CD4-positive, alpha-beta T cell treated with Interleukin-6 for 4 hours (primary cell): Measurements from ENCODE around the gene SCARB1.

Source experiments
- DNase-seq: peaks from one replicate; pipeline ENCODE4 v3.0.0-alpha.2; 2020; ENCODE audit warnings: mixed read lengths

Gene SCARB1

DNA sequence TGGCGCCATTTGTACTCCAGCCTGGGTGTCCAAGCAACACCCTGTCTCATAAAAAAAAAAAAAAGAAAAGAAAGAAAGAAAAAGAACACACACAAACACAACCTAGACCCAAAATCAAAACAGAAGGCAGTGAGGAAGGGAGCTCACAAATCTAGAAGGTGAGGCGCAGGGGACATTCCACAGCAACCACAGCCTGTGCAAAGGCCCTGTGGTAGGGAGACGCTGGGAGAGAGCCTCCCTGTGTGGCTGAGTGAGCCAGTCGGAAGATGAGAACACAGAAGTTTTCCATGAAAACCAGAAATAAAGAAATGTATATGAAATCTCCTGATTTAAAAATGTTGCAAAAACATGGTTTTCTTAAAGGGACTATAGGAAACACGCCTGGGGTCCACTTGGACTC is 44.6 kb downstream of the SCARB1 start:
- DNase-seq: no peak

DNA sequence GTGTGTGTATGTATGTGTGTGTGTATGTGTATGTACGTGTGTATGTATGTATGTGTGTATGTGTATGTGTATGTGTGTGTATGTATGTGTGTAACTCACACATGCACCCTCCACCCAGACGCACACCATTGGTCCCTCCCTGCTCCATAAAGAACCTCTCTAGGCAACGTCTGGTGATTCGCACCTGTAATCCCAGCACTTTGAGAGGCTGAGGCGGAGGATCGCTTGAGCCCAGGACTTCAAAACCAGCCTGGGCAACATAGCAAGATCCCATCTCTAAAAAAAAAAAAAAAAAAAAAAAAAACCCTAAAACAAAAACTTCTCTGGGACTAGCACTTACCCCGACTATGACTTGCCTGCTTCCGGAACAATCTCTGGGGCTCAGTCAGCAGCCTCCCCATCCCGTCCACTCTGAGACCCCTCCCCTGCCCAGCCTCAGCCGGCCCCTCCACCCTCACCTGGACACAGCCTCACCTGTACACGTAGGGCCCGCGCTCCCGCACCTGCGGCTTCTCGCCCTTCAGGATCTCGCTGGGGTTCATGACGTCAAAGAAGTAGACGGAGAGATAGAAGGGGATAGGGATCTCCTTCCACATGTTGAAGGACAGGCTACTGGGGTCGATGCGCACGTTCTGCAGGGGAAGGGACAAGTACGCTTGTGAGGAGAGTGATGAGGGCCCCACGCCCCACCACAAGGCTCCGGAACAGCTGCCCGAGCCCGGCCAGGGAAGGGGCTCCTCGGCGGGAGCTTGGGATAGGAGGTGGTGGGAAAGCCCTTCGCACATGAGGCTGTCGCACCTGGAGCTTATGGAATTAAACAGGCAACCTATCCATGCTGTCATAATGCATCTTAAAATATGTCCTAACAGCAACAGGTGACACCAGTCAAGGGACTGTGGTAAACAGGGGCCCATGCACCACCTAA is 46.3 kb downstream of the SCARB1 start:
- DNase-seq: no peak

DNA sequence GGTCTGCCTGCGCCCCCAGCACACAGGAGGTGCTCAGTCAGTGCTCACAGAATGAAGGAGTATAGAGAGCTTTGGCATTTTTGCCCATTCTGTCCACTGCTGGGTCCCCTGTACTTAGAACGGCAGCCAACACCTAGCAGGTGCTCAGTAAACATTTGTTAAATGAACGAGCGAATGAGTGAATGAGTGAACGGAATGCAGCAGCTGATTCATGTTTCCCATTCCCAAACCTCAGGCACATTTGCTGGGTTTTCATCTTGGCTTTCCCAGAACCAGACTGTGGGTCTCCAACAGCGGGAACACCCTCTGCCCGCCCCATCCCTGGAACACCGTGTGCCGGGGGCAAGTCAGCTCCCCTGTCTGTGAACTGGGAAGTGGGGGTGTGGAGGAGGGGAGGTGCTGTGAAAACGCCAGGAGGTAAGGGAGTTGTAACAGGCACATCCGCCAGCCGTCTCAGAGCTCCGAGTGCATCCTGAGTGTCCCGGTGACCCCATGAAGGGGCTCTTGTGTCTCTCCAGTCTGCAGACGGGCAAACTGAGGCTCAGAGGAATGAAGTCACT is 47.3 kb downstream of the SCARB1 start:
- no peak for DNase-seq

DNA sequence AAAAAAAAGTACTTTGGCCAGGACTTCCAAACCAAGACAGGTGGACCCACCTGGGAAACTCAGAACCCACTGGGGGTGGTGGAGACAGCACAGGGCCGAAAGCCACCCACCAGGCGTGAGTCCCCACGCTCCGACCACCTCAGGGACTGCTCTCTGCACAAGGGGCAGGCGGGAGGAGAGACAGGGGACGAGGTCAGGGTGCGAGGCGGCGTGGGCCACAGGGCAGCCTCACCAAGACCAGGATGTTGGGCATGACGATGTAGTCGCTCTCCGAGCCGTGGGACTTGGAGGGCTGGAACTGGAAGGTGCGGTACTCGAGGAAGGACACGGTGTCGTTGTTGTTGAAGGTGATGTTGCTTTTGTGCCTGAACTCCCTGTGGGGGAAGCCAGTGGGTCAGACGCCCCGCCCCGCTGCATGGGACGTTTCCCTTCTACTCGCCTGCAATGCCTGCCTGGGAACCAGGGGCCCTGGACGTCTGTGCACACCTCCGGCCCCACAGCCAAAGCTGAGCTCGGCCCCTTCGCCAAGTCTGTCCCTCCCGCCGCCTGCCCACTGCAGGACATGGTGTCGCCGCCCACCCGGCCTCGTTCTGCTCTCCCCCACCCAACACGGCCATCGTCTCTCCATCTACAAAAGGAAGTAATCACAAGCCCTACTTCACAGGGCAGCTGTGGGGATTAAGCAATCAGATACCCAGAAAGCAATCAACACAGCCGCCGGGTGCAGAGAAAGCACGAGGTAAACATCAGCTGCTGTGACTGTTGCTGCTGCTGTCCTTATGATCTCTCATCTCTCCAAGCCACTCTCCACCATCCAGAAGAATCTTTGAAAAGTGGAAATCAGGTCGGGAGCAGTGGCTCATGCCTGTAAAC is 48.7 kb downstream of the SCARB1 start:
- DNase-seq: no peak

DNA sequence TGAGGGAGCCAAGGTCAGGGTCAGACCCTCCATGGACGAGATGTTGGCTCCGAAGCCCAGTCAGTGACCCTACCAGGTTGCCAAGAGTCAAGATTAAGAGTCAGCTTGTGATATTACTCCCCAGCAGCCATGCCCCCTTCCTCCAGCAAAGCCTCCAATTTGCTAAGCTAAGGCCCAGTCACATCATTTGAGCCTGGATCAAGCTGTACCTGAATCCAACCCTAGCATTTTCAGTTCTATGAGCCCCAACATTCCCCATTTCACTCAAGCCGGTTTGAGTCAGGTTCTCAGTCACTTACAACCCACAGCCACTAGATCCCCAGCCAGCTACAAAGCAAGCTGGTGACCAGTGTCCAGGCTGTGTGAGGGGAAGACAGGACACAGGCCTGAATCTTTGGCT is 49.9 kb downstream of the SCARB1 start:
- no peak for DNase-seq

DNA sequence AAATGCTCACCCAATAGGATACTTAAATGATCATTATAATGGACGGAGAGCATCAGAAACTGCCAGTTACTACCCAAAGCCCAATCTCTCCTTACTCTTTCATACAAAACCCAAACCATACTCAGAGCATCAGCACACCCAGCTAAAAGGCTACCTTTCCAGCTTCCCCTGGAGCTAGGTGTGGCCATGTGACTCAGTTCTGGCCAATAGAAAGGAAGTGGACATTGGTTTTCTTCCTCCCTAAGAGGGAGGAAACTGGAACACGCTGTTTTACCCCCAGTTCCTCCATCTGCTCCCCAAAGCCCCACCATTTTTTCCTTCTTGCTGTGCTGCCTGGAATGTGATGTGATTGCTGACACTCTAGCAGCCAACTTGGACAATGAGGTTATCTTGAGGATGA is 50.7 kb downstream of the SCARB1 start:
- DNase-seq: no peak

DNA sequence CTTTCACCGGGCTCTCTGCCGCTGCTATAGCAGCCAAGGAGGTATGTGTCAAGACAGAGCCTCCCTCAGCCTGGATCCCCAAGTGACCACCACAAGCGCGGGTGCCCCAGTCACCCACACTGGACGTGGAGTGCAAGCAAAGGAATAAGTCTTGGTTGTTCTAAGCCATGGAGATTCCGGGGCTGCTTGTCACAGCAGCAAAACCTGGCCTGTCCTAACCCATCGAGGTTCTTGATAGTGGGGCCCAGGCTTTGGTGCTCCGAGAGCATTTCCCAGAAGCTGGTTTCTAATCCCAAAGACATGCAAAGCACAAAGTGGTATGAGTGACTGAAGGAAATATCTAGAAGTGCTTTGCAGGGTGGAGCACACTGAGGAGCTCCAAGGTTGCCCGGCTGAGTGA is 51.3 kb downstream of the SCARB1 start:
- DNase-seq: no peak

DNA sequence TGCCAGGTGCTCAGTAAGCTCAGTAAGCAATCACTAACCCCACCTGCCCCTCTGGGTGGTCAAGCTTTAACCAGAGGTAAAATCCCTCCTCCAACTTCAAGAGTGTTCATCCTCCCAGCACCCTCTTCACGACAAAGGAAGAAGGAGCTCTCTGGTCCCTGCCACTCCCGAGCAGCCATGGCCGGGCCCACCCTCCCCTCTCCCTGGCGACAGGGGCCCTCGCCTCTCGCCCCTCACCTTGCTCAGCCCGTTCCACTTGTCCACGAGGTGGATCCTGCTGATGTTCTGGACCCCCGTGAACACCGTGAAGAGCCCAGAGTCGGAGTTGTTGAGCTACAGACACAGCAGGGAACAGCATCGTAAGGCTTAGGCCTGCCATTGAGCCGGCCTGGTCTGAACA is 52.0 kb downstream of the SCARB1 start:
- no peak for DNase-seq

DNA sequence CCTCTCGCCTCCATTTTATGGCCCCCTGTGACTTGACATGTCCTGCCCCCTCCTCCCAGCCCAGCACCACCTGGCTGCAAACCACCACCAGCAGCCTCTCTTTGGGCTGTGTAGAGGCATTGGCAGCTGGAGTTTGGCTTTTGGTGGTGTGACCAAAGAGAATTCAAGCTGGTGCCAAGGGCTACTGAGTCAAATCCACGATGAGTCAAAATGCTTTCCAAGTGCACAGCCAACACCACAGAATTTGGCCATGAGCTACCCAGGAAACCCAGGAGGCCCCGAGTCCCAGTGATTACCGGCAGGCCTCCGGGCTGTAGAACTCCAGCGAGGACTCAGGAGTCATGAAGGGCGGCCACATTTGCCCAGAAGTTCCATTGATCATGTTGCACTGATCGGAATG is 53.8 kb downstream of the SCARB1 start:
- no peak for DNase-seq

DNA sequence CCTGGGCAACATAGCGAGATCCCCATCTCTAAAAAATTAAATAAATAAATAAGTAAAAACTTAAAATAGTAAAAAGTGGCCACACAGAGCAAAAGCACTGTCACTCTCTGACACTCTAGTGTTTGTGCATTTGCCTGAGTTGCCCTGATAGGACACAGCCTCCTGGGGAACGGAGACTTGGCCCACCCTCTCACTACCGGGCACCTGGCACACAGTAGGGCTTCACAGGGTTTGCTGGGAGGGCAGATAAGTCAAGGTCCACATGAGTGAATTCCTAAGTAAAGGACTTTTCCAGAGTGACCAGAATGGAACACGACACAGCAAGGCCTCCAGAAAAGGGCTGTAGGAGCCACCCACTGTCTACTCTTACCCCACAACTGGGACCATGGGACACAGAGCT is 54.3 kb downstream of the SCARB1 start:
- no peak for DNase-seq

DNA sequence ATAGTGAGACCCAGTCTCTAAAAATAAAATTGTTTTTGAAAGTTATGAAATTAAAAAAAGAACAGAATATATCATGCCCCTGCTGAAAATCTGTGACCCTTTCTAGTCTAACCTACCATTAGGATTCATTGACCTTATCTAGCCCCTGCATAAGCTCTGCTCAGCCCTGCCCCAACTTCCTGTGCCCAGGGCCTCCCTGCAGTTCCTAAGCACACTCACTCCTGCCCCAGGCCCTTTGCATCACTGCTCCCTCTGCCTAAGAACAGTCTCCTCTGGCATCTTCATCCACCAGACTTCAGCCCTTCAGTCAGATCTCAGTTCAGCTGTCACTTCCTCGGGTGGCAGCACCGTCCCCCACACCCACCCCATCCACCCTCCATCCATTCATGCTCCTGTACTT is 55.4 kb downstream of the SCARB1 start:
- no peak for DNase-seq

DNA sequence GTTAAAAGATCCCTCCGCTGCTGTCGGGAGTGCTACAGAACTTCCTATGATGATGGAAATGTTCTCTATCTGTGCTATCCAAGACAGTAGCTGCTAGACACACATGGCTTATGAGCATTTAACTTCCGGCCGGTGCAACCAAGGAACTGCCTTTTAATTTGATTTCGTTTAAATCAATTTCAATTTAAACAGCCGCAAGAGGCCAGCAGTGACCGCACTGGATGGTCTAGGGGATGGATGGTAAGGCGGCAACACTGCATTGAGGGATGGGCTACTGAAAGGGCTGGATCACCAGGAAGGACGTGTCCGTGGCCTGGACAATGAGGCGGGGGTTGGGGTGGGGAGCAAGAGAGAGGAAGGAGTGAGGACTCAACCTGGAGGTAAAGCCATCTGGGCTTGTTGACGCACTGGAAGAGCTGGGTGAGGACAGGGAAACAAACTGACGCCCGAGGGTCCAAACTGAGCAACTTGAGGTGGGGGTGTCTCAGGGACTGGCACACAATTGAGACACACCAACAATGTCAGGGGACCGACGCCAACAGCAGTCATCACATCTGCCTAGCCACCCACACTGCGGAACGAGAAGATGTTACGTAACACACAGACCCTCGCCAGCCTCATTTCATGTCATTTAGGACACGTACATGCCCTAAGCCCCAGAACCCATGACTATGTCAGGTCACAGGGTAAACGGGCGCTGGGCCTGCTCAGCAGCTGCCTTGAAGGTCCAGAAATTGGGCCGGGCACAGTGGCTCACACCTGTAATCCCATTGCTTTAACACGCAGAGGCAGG is 57.6 kb downstream of the SCARB1 start:
- DNase-seq: no peak

DNA sequence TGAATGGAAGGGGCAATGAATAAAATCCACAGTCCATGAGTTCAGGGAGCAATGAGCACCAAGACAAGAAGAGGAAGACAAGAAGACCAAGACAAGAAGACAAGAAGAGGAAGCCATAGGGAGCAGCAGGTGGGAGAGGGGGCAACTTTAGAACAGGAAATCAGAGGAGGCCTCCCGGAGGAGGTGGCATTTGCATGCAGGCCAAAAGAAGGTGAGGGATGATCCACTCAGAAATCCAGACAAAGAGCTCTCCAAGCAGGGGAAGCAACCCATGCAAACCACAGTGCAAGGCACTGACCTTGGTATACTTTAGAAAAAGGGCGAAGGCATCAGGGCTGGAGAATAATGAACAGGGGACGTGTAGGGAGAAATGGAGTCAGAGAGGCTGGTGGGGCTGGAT is 58.6 kb downstream of the SCARB1 start:
- no peak for DNase-seq

DNA sequence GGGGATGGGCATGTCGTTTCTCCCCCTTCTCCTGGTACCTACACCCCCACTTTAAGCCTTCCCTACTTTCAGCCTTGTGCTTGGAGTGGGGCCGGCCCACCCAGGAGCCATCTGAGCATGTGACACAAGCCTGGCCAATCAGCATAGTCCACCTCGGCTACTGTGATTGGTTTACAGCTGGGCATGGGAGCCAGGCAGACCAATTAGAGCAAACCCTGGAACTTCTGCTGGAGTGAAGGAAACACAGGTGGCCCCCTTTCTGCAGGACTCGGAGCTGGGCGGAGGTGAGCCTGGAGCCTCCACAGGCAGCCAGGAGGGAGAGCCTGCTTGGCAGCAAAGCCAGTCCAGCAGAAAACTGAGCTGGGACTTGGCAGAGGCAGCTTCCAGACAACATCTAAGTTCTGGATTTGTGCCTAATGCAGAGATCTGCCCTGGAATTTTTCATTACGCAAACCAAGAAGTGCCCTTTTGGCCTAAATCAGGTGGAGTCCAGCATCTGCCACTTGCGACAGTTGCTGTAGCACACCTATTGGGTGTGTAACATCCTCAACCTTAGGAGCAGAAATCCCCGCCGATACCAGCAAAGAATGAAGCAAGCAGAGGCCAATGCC is 59.5 kb downstream of the SCARB1 start:
- no peak for DNase-seq

DNA sequence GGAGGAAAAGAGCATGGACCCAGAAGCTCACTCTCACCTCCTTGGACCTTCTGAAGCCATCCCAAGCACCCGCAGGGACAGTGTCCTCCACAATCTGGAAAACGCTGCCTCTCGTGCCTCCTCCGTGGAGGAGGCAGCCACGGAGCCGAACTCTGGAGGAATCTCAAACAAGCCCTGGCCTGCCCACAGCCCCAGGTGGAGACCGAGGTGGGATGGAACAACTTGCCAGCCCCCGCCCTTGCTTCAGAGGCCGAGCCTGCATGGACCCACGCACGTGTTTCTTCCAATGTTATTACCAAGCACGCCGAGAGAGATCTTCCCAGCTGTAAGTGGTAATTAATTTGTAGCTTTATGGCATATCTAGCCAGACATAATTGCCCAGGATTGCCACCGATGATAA is 61.3 kb downstream of the SCARB1 start:
- DNase-seq: no peak

DNA sequence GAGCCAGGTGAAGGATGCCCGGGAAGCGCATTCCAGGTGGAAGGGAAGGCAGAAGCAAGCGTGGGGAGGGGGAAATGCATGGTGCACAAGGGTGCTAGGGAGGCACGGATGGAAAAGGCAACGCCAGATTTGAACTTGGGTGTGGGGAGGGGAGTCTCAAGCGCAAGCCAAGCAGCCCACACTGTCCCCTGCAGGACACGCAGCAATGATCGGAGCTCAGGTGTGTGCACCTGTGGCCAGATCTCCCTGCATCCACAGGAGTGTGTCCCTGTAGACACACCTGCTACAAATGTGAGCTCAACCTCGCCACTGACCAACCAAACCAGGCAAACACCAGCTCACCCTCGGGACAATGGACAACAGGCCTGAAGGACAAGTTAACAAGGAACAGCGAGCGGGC is 63.2 kb downstream of the SCARB1 start:
- no peak for DNase-seq

DNA sequence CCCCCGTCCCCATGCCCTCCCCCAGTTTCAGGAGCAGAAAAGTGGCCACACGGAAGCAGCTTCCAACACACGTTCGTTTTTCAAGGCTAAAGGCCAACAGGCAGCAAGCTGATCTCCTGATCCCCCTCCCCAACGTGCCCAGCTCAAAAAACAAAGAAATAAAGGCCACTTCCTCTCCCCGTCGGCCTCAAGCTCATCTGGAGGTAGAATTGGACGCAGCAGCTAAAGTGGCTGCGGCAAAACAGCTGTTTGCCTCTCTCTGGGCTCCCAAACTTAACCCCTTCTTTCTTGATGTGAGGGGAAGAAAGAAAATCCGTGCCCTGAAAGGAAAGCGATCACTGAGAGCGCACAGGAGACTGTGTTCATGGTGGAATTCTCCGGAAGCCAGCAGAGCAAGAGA is 66.3 kb downstream of the SCARB1 start:
- DNase-seq: no peak

DNA sequence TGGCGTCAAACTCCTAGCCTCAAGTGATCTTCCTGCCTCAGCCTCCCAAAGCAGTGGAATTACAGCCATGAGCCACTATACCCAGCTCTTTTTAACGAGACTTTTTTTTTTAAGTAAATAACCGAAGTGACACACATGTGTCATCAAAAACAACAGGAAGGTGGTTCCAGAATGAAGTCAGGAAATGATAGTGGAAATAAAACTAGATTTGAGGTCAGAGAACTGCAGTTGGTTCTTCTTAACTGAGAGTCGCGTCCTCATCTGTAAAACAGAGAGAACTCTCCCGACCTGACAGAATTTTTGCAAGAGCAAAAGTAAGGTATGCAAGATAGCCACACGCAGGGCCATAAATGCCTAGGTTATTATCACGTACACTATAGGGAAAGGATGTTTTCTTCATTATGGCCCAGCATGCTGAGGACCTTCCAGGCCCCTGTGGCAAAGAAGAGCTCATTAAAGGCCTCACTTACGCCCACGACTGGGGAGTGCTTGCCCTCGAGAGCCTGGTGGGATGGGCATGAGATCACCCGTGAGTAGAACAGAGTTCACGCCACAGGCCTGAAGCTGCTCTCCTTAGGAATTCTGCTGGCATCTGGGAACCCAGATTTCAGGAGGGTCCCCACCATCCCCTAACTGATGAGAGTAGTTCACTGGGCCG is 67.2 kb downstream of the SCARB1 start:
- DNase-seq: no peak

DNA sequence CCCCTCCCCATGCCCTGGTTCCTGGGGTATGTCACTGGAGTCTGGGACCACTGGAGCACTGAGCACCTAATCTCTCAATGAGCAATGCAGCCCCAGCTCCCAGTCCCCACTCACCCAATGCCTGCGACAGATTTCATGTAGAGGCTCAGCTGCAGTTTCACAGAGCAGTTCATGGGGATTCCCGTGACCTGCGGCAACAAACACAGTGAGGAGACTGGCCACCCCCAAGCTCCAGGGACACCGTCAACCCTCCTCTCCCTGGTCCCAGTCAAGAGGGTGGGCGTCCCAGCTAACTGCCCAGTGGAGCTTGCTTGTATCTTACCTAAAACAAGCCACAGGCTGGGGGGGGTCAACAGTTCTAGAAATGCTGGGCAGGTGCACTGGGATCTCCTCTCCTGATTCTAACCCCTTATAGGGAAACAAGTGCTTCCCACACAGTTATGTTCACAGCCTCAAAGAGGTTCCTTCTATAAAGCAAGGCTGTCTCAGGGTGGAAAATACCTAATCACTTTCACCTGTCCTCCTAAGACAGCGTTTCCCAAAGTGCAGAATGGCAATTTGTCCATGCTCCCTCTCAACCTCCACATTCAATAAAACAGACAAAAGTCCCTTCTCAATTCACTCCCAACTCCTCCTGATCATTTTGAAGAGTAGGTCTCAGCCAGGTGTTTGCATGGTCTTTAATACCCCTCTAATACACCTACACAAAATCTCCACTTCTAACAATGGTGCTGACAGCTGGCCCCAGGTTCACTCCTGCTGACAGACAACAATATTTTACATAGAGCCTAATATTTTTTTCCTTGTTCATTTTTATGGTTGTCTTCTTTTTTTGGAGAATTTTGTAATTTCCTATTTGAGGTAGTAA is 68.3 kb downstream of the SCARB1 start:
- no peak for DNase-seq

DNA sequence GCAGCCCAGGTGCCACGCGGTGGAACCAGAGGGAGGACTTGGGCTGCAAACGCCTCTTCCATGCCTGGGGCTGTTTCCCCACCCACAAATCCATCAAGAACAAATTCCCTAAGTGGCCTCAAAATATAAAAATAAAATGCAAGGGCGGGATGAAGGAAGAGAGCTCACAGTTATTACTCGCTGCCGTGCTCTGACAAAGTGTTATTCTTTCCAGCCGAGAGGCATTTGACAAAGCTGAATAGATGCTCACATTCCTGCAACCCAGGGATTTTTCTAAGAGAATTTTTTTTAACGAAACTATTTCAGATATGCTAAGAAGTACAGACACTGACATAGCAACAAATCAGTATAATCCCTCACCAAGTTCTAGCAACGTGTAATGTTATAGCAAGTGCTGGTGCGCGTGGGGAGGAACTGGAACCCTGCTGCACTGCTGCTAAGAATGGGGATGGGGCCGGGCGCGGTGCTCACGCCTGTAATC is 70.7 kb downstream of the SCARB1 start:
- no peak for DNase-seq

DNA sequence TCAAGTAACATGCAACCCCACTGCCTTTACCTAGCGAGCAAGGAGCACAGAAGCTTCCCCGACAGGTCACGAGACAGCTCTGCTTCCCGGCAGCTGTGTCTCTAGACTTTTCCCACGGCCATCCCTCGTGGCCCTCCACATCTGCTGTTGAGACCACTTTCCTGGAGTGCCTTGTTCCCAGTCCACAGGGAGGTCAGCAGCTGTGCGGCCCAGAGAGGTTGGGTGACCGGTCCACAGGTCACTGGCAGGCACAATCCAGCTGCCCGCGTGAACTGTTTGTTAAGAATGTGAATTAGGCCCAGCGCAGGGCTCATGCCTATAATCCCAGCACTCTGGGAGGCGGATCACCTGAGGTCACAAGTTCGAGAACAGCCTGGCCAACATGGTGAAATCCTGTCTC is 71.5 kb downstream of the SCARB1 start:
- no peak for DNase-seq
